GM21576 (cell line): ENCODE measurements around the gene C11orf16.
"Not testable (repeated sequence)": the region's sequence is repeated elsewhere in the genome, so short reads cannot be mapped to it uniquely, and the experiment has no call there.

Experiments
- ATAC-seq: cut with Tn5 transposase; IDR thresholded peaks from one replicate; pipeline ENCODE4 v1.9.1; 2021; ENCODE audit warnings: mild to moderate bottlenecking, moderate library complexity; ENCODE audit not compliant: unreplicated experiment

The C11orf16 gene, protein sequence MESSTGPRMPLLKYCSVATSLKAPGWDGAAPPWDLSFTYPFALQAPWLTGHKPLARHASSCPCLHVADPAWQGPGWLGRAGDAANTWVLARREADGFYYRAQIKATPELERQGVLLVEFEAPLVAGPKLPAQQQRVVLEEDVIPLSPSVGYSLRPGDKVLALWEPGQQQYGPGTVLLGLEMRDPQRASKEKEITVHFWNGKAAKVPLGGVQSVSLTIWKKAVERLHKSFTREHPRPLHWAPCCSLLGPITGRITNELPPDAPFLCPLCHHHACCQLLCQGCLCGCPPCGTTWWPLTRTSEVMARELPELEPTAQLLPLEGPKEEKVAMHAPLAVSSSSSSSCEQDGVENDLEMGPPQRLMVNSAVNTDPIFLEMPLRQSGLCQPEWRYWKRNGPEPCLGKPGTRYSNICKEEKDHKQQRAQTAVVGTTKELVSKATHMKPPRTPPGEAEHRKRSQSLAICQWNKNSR

GRCh38 chr11:8932564-8933180, at the start of gene C11orf16:
C11orf16 (minus strand) TSS chr11:8932947; CDS start chr11:8932308, 639 bp downstream.
- ATAC-seq: no peak

- ATAC-seq: no peak
Measured at GRCh38 chr11:8980485-8980884, 47.7 kb upstream of the C11orf16 start.

GRCh38 chr11:8979365-8979764, 46.6 kb upstream of the C11orf16 start:
- ATAC-seq: not testable (repeated sequence)

DNA sequence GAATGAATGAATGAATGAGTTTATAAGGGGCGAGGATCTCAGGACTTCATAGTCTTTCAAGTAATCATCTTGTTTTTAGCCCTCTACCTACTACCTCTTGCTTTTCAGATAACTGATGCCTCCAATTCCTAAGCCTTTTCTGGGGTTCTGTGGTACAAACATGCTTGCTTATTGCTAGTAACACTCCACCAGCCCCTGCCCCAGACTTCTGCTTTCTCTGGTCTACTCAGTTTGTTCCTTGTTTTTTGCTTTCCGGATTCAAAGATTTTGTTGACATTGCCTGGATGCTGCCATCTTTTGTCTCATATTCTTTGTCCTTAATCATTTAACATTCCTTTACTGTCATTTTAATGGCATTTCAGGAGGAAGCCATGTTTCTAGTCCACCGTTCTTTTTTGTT, 40.4 kb upstream of the C11orf16 start:
- ATAC-seq: no peak

GRCh38 chr11:8971924-8972316, 39.2 kb upstream of the C11orf16 start:
- no peak for ATAC-seq

DNA sequence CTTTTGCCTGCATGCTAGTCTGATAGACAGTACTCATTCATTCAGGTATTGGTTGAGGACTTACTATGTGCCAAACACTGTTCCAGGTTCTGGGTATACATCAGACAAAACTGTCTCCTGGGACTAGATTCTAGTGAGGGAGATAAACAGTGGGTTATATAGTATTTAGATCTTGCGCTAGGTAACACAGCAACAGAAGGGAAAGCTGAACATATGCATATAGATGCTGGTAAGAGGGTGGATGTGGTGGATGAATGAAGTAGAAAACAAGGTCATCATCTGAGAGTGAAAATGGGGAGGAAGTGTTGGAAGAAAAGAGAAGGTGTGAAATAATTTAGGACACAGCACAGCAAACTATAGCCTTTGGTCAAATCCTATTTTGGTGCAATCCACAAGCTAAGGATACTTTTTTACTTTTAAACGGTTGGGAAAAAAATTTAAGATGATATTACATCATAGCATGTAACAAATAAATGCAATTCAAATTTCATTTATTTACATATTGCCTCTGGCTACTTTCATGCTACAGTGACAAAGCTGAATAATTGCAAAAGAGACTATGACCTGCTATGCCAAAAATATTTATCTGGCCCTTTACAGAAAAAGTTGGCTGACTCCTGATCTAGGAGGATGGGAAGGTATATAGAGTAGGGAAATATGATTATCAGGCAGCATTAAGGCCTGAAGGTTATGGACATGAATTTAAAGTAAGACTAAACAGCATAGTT, 38.6 kb upstream of the C11orf16 start:
- no peak for ATAC-seq

DNA sequence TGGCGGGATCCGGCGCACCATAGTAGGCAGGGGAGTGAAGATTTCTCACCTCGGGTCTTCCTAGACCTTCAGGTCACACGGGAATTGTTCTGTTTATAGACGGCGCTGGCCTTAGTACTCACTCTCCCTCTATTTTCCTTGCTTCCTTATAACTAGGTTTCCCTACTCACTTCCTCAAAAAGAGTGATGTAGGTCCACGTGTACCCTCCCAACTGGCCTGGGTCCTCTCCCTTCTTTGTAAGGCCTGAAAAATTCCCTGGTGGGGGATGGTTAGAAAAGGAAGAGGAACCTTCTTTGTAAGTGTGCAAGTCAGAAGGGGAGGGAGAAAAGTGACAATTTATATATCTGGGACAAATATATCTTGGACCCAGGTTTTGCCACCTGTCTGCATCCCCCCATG, 34.4 kb upstream of the C11orf16 start:
- ATAC-seq: no peak

DNA sequence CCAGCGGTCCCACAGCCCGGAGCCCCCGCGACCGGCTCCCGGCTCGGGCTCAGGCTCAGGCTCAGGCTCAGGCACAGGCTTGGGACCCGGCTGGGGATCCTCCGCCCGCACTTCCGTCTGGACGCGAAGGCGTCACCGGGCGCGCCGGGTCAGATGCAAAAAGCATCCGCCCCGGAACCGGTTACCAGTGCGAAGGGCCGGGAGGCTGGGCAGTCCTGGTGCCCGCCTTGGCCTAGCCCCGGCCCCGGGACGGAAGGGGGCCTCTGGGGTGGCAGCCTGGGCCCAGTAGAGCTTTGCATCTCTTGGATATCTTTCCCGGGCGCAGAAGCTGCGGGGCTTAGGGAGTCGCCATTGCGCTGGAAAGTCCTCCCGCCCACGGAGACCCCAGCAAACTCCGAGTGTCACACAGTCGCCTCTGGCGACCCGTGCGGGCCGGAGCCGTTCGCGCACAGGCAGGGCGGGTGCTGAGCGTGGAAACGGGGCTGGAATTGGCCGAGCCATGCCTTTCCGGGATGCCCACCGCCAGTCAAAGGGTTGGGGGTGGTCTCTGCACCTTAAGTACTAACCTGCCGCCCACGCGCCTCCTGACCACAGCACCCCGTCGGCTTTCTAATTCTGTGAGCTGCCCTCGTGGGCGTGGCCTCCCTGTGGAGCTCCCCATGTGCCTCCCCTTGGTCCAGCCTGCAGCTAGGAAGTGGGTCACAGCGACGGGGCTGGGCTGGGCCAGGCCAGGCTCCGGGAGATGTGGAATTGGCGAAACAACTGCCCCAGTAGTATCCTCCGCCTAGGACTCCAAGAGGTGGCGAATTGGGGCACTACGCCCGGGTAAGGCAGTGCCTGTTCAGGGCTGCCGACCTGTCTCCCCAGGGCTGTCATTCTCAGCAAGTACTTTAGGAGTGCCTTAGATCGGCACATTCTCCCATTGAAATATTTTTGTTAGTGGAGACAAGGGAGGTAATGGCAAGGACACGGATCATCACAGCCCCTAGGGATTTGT, 31.9 kb upstream of the C11orf16 start, which contains the start of gene TMEM9B:
Gene TMEM9B, minus strand, starts transcription at position 119 of the 997 bp plus-strand sequence. CDS start 129 bp downstream, outside the sequence.
- ATAC-seq: peak; percentile 72

DNA sequence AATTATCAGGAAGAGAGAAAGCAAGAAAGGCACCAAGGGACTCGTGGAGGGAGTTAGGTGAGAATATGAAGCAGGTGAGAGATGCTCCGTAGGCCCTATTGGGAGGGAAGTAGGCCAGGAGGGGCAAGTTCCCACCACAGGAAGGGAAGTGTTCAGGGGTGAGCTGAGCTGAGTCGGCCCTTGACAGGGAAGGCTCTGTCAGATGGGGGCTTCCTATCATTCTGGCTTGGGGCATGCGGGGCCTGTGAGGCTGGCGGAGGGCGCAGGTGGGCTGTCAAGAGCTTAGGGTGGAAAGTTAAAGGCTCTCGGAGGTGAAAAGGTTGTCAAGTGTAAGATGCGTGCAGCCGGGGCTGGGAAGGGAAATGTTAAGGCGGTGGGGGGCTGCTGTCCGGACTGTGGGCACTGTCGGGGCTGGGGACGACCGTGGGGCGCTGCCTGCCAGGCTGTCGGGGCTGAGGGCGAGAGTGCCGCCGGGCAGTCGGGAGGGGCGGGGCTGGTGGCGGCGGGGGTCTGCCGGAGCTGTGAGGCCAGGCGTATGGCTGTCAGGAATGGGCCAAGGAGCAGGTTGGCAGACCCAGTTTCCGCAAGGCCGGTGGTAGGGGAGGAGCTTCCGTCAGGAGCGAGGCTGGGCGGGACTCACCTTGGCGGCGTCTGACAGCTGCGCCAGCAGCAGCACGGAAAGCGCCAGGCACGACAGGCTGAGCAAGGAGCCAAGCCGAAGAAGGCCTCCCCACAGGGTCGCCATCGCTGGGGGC, 31.0 kb upstream of the C11orf16 start:
- peak; percentile 65 for ATAC-seq

DNA sequence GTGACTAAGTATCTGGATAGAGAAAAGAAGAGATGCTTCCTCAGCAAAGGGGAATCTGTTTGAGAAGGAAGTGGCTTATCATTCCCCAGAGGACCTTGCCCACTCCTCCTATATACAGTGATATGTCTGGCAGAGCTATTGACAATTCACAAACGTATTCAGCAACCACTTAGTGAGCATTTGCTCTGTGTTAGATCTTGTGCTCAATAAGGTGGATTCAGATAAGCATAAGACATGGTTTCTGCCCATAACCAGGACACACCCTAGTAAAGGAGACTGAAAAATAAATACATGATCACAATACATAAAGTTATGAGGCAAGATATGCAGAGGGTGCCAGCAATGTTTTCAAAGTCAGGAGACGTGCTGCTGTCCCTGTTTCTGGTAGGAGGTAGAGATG, 30.1 kb upstream of the C11orf16 start:
- ATAC-seq: no peak

GRCh38 chr11:8961401-8961800, 28.7 kb upstream of the C11orf16 start:
- ATAC-seq: no peak

DNA sequence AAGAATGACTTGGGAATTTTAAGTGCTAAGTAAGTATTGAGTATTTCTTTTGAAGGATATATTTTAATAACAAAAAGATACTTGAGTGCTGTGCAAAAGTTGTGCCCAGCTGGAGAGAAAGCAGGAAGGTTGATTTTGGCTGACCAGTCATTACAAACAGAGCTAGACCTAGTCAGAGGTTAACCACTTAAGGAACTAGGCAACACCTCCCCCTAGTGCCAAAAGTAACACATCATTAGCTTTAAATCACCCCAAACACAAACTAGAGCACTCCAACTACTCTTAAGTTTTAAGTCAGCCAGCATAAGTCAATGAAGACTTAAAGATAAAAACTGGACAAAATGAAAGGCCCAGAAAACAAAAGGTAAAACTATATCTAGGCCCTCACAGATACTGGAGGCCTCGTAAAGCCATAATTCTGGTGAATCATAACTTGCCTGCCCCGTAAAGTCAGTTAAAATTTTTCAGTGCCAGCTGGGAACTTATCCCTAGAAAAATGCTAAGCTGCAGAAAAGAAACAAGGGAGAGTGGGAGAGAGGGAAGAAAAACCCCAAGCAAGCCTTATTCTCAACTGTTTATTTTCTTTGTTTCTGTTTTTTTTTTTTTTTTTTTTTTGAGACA, 26.9 kb upstream of the C11orf16 start:
- peak; percentile 39 for ATAC-seq

GRCh38 chr11:8956860-8957259, 24.1 kb upstream of the C11orf16 start:
- no peak for ATAC-seq

DNA sequence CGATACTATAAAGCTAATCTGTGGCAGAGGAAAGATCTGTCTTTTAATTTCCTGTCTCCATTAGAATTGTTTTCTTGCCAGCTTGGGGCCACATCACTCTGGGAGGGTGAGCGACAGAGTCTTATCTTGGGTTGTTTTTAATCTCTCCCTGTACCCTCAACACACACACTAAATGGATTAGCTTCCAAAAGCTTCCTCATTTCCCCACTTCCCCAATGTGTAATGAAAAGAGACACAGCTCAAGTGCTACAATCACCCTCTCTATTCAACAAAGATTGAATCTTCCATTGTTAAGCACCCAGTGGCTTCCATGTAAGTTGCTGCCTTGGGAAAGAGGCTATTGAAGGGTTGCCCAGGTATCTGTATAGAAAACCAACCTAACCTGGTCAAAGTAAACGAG, 16.1 kb upstream of the C11orf16 start:
- ATAC-seq: no peak

DNA sequence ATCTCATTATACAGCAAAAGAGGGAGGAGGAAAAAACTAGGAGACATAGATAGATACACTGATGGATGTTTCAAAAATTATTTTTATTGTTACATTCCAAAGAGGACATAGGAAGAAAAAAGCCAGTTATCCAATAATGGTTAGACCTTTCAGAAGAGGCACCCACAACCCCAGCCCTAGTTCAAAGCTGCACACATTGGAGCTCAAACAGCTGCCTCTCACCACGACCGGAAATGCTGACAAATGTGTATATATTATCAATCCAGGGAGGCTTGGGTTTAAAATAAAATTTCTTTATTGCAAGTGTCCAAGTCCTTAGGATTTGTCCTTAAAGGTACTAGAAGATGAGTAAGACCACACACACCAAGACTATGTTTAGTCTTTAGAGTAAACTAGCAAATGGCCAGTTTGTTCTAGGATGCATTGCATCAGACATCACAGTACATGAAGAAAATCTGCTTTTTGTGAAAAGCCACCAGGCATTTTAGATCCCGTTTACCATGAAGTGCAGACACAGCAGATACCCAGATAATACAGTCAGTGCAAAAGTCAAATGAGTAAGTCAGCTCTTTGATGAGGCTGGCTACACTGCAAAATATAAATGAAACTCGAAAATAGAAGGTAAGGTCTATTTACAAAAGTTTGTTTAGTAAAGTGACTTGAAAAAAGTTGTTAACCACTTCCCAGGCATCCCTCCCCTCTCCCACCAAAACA, 14.6 kb upstream of the C11orf16 start:
- no peak for ATAC-seq

GRCh38 chr11:8942518-8943066, 9.8 kb upstream of the C11orf16 start, which contains the start of gene ASCL3:
ASCL3 (minus strand) TSS chr11:8943016; CDS start chr11:8938161, 4,855 bp downstream.
- ATAC-seq: no peak

- ATAC-seq: no peak
Measured at GRCh38 chr11:8941341-8942103, 8.8 kb upstream of the C11orf16 start.
